HepG2 (cell line): Measurements from ENCODE around the gene CDC37. TPM values are rescaled to one million over a fixed set of nuclear protein-coding genes. Genes with fewer than 3 reads are reported as not detected.

Experiments
- AGO2 ChIP-seq: fragments of 200-400 bp; formaldehyde crosslinking; optimal IDR thresholded peaks from 2 replicates; pipeline ENCODE3; 2017; ENCODE audit warnings: mild to moderate bottlenecking, low read depth, low read length, moderate library complexity
- ARID5B ChIP-seq: IDR thresholded peaks from 2 replicates; pipeline ENCODE4 v1.4.0; 2020; ENCODE audit warnings: mild to moderate bottlenecking, missing genetic modification reagents
- FOXK1 ChIP-seq: sonication (generic); formaldehyde crosslinking; IDR thresholded peaks from 2 replicates; pipeline ENCODE4 v1.4.0; 2020; ENCODE audit warnings: low read depth, missing genetic modification reagents, borderline replicate concordance
- JUN ChIP-seq: sonication (generic); formaldehyde crosslinking; IDR thresholded peaks from 2 replicates; pipeline ENCODE4 v1.4.0; 2020; ENCODE audit warnings: mild to moderate bottlenecking, missing genetic modification reagents
- KLF6 ChIP-seq: IDR thresholded peaks from 2 replicates; pipeline ENCODE4 v1.8.0; 2016; ENCODE audit warnings: missing biosample characterization, missing genetic modification reagents
- MNT ChIP-seq: fragments of 450-650 bp; IDR thresholded peaks from 2 replicates; pipeline ENCODE4 v1.6.1; 2016
- MYC ChIP-seq: sonication (generic); formaldehyde crosslinking; IDR thresholded peaks from 2 replicates; pipeline ENCODE4 v1.9.0; 2021; ENCODE audit warnings: missing genetic modification reagents, borderline replicate concordance
- RBM22 ChIP-seq: fragments of 200-400 bp; formaldehyde crosslinking; optimal IDR thresholded peaks from 2 replicates; pipeline ENCODE3; 2017; ENCODE audit warnings: mild to moderate bottlenecking, low read length, moderate library complexity
- SALL1 ChIP-seq: sonication (generic); formaldehyde crosslinking; IDR thresholded peaks from 2 replicates; pipeline ENCODE4 v1.8.0; 2022; ENCODE audit warnings: mild to moderate bottlenecking, missing genetic modification reagents
- TERF1 ChIP-seq: sonication (generic); formaldehyde crosslinking; IDR thresholded peaks from 2 replicates; pipeline ENCODE4 v1.8.0; 2022; ENCODE audit warnings: mild to moderate bottlenecking, missing genetic modification reagents, moderate library complexity
- ZBTB2 ChIP-seq: sonication (generic); formaldehyde crosslinking; IDR thresholded peaks from 2 replicates; pipeline ENCODE4 v1.8.0; 2022; ENCODE audit warnings: low read depth, missing genetic modification reagents
- ZBTB21 ChIP-seq: sonication (generic); formaldehyde crosslinking; IDR thresholded peaks from 2 replicates; pipeline ENCODE4 v1.4.0; 2020; ENCODE audit warnings: missing genetic modification reagents
- ZFAT ChIP-seq: sonication (generic); formaldehyde crosslinking; conservative IDR thresholded peaks from 2 replicates; pipeline ENCODE4 v1.8.1; 2023; ENCODE audit warnings: missing genetic modification reagents, inconsistent platforms
- ZNF160 ChIP-seq: sonication (generic); formaldehyde crosslinking; IDR thresholded peaks from 2 replicates; pipeline ENCODE4 v1.8.0; 2022; ENCODE audit warnings: mild to moderate bottlenecking, inconsistent platforms, missing genetic modification reagents
- ZNF274 ChIP-seq: sonication (generic); formaldehyde crosslinking; IDR thresholded peaks from 2 replicates; pipeline ENCODE4 v1.5.1; 2020; ENCODE audit warnings: mild to moderate bottlenecking, missing genetic modification reagents
- ZNF33B ChIP-seq: sonication (generic); formaldehyde crosslinking; IDR thresholded peaks from 2 replicates; pipeline ENCODE4 v1.5.1; 2020; ENCODE audit warnings: mild to moderate bottlenecking, missing genetic modification reagents
- ZNF460 ChIP-seq: sonication (generic); formaldehyde crosslinking; IDR thresholded peaks from 2 replicates; pipeline ENCODE4 v1.5.1; 2020; ENCODE audit warnings: missing genetic modification reagents, mild to moderate bottlenecking, borderline replicate concordance
- ZSCAN22 ChIP-seq: sonication (generic); formaldehyde crosslinking; IDR thresholded peaks from 2 replicates; pipeline ENCODE4 v1.4.0; 2020; ENCODE audit warnings: mild to moderate bottlenecking, missing genetic modification reagents
- polyA plus RNA-seq, 8 experiments: library from polyadenylated mRNA; depleted of rRNA in 3 of 8; stranded (reverse) in 7 of 8; unstranded in 1 of 8; fragments of >200 nt; fragmentation: Illumina TruSeq in 4 of 8; extraction: Trizol in 4 of 8; gene quantifications; 2 replicates each; pipeline versions ENCODE4 v1.2.1 to v1.2.3, GENCODE V29; 2011 to 2016; ENCODE audit warnings: low read depth in 4 of 8, missing spikeins in 1 of 8, mixed read lengths in 1 of 8; ENCODE audit not compliant: insufficient read depth in 1 of 8
- total RNA-seq, 5 experiments: library from RNA; depleted of rRNA; stranded (reverse); fragments of >200 nt; fragmentation: Illumina TruSeq; extraction: Trizol; gene quantifications; 2 replicates each; pipeline ENCODE4 v1.2.3, GENCODE V29; 2016; ENCODE audit warnings: low read depth in 1 of 5
- TF ChIP-seq, protein P1 (sequence below): sonication (generic); formaldehyde crosslinking; IDR thresholded peaks from 2 replicates; pipeline ENCODE4 v1.9.0; 2022; ENCODE audit warnings: missing genetic modification reagents, mild to moderate bottlenecking, borderline replicate concordance

CDC37 gene
- total and polyA plus RNA-seq, 2 of the 13 experiments (the other 11 are each of a cell fraction or from before 2014, with no cell fraction given): 158 to 177 TPM

GRCh38 chr19:10380313-10381102 is 22.8 kb downstream of the CDC37 start, which contains the start of gene TYK2 (continued):
- TF ChIP-seq KLF6 (0 out of 2 replicates have a peak, but pooled peaks have one; percentile 7), JUN (no peak), ZBTB2 (0 out of 2 replicates have a peak, but pooled peaks have one; percentile 36), ZSCAN22 (CRISPR knock-in tag) (no peak), ZBTB21 (CRISPR knock-in tag) (no peak), SALL1 (CRISPR knock-in tag) (no peak; the same call in 1 of the 2 replicates), FOXK1 (CRISPR knock-in tag) (peak; percentile 45; the same call in 1 of the 2 replicates), MNT (peak; percentile 24; the same call in 1 of the 2 replicates), ZNF460 (no peak), ZNF160 (CRISPR knock-in tag) (no peak), ARID5B (CRISPR knock-in tag) (0 out of 2 replicates have a peak, but pooled peaks have one; percentile 19), RBM22 (no peak), ZFAT (CRISPR knock-in tag) (no peak), ZNF274 (CRISPR knock-in tag) (no peak; the same call in 1 of the 2 replicates), TERF1 (CRISPR knock-in tag) (no peak; the same call in 1 of the 2 replicates), MYC (peak; percentile 76; the same call in 1 of the 2 replicates), ZNF33B (CRISPR knock-in tag) (peak; percentile 15; the same call in 1 of the 2 replicates), AGO2 (peak; percentile 18)
- TF ChIP-seq, protein P1, sequence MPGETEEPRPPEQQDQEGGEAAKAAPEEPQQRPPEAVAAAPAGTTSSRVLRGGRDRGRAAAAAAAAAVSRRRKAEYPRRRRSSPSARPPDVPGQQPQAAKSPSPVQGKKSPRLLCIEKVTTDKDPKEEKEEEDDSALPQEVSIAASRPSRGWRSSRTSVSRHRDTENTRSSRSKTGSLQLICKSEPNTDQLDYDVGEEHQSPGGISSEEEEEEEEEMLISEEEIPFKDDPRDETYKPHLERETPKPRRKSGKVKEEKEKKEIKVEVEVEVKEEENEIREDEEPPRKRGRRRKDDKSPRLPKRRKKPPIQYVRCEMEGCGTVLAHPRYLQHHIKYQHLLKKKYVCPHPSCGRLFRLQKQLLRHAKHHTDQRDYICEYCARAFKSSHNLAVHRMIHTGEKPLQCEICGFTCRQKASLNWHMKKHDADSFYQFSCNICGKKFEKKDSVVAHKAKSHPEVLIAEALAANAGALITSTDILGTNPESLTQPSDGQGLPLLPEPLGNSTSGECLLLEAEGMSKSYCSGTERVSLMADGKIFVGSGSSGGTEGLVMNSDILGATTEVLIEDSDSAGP: peak; percentile 83; the same call in 1 of the 2 replicates
